Stimulated activated CD4-positive, alpha-beta T cell treated with anti-CD3 and anti-CD28 coated beads, Interleukin-4, amount 100 ng/mL, for 48 hours (primary cell): Measurements from ENCODE around the gene MXD4.

ENCODE experiments used
- DNase-seq, 2 donors: peaks; one replicate each; pipeline ENCODE4 v3.0.0-alpha.2; 2020; ENCODE audit warnings: low read depth in 2 of 2

The MXD4 gene

GRCh38 chr4:2291705-2292645 is 30.1 kb upstream of the MXD4 start:
- DNase-seq = no peak

DNA sequence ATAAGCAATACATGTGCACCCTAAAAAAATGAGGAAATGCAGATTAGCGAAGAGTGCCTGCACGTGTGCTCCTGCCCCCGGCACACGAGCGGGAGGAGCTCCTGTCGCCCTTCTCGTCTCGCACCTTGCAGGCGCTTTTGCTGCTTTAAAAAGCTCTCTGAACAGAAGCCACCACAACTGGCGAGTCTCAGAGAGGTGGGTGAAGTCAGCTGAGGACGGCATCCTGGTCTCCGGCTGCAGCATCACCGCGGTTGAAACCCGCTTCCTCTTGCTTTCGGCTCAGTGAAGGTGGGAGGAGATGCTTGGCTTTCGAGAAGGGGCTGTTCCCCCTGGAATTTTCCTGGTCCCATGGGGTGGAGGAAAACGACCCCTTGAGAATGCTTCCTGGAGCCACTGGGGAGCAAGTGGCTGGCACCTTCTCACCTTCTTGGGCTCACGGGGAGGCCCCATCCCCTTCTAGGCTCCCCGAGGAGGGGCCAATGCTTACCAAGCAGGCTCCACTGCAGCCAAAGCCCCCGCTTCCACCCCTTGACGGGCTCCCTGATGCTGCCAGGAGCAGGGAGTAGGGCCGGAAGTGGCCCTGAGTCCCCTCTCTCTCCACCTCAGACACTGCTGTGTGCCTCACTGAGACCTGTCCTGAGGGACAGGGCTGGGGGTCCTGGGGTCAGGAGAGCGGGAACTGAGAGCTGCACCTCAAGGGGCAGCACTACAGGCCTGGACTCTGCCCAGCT is 29.2 kb upstream of the MXD4 start:
- DNase-seq = peak; percentile 26 to 35

- no peak for DNase-seq
Measured at GRCh38 chr4:2290488-2290887, 28.6 kb upstream of the MXD4 start.

- no peak for DNase-seq
Measured at GRCh38 chr4:2289955-2290333, 28.0 kb upstream of the MXD4 start.

GRCh38 chr4:2289311-2289954 is 27.5 kb upstream of the MXD4 start:
- DNase-seq = no peak

DNA sequence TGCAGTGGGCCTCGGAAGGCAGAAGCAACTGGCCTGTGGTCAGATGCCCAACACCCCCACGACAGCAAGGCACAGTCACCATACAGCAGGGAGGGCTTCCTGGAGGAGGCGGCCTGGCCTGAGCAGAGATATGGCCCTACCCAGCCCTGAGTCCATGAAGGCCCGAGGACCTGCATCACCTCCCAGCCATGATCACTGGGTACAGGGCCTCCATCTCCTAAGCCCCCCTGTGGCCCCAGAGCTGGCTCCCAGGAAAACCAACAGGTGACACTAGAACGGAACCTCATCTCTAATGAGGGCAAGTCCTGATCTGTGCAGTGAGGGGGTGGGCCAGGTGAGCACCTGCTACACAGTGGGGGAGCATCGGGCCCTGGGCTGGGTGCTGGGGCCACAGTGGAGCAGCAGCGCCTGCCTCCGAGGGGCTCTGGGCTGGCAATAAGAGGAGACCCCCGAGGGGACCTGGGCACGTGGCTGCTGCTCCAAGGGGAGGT is 26.2 kb upstream of the MXD4 start:
- DNase-seq = no peak

DNA sequence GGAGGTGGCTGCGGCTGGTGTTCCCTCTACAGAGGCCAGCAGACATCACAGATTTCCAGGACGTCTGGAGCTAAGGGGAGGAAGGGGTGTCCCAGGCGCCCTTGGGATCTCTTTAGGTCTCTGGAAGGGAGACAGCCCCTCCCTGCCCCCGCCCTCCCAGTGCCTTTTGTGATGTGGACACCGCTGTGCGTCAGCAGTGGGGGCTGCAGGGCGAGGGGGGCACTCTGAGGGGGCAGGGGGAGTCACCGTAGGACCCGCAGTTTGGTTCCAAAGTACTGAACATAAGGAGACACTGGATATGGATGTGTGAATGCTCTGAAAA is 25.6 kb upstream of the MXD4 start:
- DNase-seq = no peak

GRCh38 chr4:2286904-2287593 is 25.1 kb upstream of the MXD4 start:
- DNase-seq = no peak

DNA sequence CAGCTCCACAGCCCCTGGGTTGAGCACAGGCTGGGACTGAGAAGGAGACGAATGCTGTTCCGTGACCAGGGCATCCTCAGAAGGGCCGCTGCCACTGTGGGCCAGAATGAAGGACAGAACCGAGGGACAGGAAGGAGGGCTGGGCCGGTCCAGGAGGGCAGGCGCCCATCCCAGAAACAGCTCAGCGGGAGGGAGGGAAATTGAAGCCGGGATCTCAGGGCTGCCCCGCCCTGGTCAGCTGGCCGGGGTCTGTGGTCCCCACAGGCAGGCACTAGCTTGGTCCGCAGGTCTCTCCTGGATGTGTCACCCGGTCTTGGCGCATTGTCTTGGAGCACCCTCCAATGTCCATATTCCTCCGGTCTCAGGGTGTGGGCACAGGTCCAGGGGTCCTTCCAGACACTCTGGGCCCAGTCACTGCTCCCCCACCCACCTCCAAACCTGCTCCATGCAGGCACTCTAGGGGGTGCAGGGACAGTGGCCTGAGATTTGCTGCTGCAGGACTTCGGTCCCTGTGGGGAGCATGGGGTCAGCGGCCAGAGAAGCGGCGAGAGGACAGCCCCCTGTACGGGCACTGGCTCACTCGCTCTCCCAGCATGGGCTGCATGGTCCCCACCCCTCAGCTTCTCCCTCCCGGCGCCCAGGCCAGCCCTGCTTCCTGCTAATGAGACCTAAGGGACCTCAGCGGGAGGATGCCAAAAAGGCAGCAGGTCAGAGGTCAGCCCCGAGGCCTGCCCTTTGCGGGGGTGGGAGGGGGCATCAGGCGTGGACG is 23.9 kb upstream of the MXD4 start:
- no peak for DNase-seq

GRCh38 chr4:2284934-2285612 is 23.2 kb upstream of the MXD4 start:
- no peak for DNase-seq

GRCh38 chr4:2284161-2284933 is 22.4 kb upstream of the MXD4 start:
- no peak for DNase-seq

DNA sequence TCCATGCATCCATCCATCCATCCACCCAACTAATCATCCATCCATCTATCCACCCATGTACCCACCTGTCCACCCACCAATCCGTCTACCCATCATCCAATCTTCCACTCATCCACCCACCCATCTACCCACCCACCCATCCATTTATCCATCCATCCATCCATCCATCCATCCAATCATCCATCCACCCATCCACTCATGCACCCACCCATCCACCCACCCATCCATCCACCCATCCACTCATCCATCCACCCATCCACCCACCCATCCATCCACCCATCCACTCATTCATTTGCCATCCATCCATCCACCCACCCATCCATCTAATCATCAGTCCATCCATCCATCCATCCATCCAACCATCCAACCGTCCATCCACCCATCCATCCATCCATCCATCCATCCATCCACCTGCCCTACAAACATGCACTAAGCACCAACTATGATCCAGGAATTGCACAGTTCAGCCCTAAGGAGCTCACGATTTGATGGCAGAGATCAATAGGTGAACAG is 21.3 kb upstream of the MXD4 start:
- no peak for DNase-seq

- DNase-seq = peak in 1 of 2 donors; percentile 25
Measured at GRCh38 chr4:2281575-2282343, 19.9 kb upstream of the MXD4 start.

GRCh38 chr4:2280531-2281300 is 18.8 kb upstream of the MXD4 start:
- no peak for DNase-seq

GRCh38 chr4:2277956-2278355 is 16.0 kb upstream of the MXD4 start:
- DNase-seq = no peak

DNA sequence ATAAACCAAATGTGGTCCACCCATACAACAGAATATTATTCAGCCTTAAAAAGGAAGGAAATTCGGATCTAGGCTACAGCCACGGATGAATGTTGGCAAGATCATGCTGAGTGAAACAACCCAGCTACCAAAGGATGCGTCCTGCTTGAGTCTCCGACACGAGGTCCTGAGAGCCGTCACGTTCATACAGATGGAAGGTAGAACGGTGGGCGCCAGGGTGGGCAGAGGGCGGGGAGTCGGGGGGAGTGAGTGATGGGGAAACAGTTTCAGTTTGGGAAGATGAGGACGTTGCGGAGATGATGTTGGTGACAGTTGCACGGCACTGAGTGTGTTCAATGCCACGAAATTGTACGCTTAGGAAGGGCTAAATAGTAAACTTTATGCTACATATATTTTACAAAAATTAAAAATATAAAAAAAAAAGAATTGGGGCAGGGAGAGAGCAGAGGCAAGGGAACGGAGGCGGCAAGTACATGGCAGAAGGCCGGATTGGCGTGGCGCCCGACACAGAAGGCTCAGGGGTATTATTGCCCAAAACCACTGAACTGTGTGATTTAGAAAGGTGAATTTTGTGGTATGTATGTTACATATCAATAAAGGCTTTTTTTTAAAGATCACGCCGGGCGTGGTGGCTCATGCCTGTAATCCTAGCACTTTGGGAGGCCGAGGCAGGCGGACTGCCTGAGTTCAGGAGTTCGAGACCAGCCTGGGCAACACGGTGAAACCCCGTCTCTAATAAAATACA is 14.8 kb upstream of the MXD4 start:
- no peak for DNase-seq

DNA sequence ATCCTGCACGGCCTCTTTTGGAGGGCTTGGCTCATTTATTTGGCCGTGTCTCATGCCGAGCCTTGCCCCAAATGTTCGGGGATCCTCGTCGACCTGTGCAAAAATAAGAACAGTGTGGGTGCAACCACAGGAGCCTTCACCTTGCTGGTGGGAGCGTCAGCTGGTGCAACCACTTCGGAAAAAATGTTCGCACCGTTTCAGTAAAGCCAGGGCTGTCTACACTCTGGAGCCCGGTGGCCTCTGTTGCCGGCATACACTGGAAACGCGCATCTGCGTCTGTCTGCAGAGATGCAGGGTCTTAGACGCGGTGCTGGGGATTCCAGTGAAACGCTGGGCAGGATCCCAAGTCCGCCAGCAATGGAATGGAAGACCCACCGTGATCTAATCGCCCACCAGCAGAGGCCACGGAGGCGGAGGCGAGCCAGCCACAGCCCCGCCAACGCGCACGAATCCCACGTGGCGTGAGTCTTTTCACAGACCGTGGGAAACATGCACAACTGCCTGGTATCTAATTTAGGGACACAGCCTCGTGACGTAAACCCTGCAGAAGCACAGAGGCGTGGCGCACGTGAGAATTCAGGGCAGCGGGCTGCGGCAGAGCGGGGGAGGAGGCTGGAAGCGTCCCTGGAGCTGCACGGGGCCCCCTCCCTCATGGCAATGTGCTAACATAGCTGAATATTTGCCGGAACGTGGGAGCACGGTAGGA is 13.8 kb upstream of the MXD4 start:
- no peak for DNase-seq
